SU-DHL-6 (cell line): ENCODE results near the gene CNTN6.

Experiments used
- EZH2phosphoT487 ChIP-seq: fragments of 200-600 bp; sonication (generic), shearing (Covaris generic); conservative IDR thresholded peaks from 2 replicates; pipeline ENCODE4 v1.6.1; 2018; ENCODE audit warnings: mild to moderate bottlenecking, antibody characterized with exemption, low read length, moderate library complexity, mixed read lengths
- TF ChIP-seq, protein P1 (sequence below): fragments of 200-600 bp; sonication (generic); IDR thresholded peaks from one replicate; pipeline ENCODE4 v1.5.1; 2017; ENCODE audit warnings: antibody characterized with exemption, mild to moderate bottlenecking, low read length, moderate library complexity; ENCODE audit not compliant: insufficient read depth, poor library complexity, severe bottlenecking

DNA sequence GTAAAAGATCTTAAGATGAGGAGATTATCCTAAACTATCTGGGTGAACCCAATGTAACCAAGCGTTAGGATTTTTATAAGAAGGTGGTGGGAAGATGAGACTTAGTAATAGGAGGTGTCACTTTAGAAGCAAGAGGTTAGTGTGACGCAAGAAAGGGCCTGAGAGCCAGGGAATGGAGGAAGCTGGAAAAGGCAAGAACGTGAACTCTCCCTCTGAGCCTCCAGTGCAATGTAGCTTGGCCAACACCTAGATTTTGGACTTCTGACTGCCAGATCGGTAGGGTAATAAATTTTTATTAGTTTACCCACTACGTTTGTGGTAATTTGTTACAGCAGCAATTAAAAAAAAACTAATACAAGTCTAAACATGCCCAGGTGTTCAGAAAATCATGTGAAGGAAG is 20.8 kb upstream of the CNTN6 start:
- TF ChIP-seq, protein P1, sequence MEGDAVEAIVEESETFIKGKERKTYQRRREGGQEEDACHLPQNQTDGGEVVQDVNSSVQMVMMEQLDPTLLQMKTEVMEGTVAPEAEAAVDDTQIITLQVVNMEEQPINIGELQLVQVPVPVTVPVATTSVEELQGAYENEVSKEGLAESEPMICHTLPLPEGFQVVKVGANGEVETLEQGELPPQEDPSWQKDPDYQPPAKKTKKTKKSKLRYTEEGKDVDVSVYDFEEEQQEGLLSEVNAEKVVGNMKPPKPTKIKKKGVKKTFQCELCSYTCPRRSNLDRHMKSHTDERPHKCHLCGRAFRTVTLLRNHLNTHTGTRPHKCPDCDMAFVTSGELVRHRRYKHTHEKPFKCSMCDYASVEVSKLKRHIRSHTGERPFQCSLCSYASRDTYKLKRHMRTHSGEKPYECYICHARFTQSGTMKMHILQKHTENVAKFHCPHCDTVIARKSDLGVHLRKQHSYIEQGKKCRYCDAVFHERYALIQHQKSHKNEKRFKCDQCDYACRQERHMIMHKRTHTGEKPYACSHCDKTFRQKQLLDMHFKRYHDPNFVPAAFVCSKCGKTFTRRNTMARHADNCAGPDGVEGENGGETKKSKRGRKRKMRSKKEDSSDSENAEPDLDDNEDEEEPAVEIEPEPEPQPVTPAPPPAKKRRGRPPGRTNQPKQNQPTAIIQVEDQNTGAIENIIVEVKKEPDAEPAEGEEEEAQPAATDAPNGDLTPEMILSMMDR, result no peak
- TF ChIP-seq EZH2phosphoT487, result no peak
